H1 (cell line): ENCODE data around the gene RYK. TPM values are rescaled to one million over a fixed set of nuclear protein-coding genes. Genes with fewer than 3 reads are reported as not detected.
A peak's percentile ranks its signal among the peaks of the same experiment; 100 is the strongest.

ENCODE experiments used
- CTCF ChIA-PET: fragments of 300-600 bp; sonication (Branson Sonifier 250); formaldehyde crosslinking; loops from one replicate; lab custom pipeline; 2021; ENCODE audit not compliant: partially characterized antibody; lab: Charles Lee
- POLR2A ChIA-PET: fragments of 300-600 bp; sonication (Branson Sonifier 250); formaldehyde crosslinking; loops from one replicate; lab custom pipeline; 2021; ENCODE audit warnings: inconsistent platforms; ENCODE audit not compliant: partially characterized antibody; lab: Charles Lee
- DNase-seq, 2 experiments: peaks; one replicate each; pipeline versions ENCODE4 v3.0.0 to v3.0.0-alpha.2; 2010 to 2022; ENCODE audit warnings: low spot score in 2 of 2, low read depth in 1 of 2, mixed read lengths in 1 of 2
- FAIRE-seq: peaks from 2 replicates; lab custom pipeline; 2011; peaks lifted over from hg19 to GRCh38; lab: Jason Lieb, UNC
- H2AFZ ChIP-seq: 2 replicates; pipeline ENCODE4 v1.8.1; 2012; ENCODE audit warnings: low read length, inconsistent platforms
- H2AK5ac ChIP-seq: 2 replicates; pipeline ENCODE4 v1.6.1; 2013; ENCODE audit warnings: low read depth, low read length
- H2BK120ac ChIP-seq: replicated peaks from 2 replicates; pipeline ENCODE3; 2013; ENCODE audit warnings: low read depth, low read length, inconsistent platforms
- H2BK12ac ChIP-seq: 2 replicates; pipeline ENCODE4 v1.6.1; 2013; ENCODE audit warnings: low read depth, low read length
- H2BK15ac ChIP-seq: 2 replicates; pipeline ENCODE4 v1.6.1; 2013; ENCODE audit warnings: low read length
- H2BK20ac ChIP-seq: 2 replicates; pipeline ENCODE4 v1.6.1; 2013; ENCODE audit warnings: low read length
- H2BK5ac ChIP-seq: 2 replicates; pipeline ENCODE4 v1.6.1; 2013; ENCODE audit warnings: low read depth, low read length
- H3K14ac ChIP-seq: 2 replicates; pipeline ENCODE4 v1.6.1; 2013; ENCODE audit warnings: inconsistent platforms; ENCODE audit not compliant: insufficient read length
- H3K18ac ChIP-seq: 2 replicates; pipeline ENCODE4 v1.6.1; 2013; ENCODE audit warnings: low read length; ENCODE audit errors: extremely low read depth
- H3K23ac ChIP-seq: 2 replicates; pipeline ENCODE4 v1.6.1; 2013; ENCODE audit warnings: inconsistent platforms; ENCODE audit not compliant: insufficient read length
- H3K23me2 ChIP-seq: 2 replicates; pipeline ENCODE4 v1.6.1; 2013; ENCODE audit warnings: low read depth, low read length
- H3K27ac ChIP-seq: 2 replicates; pipeline ENCODE4 v1.6.1; 2011; ENCODE audit warnings: low read depth, low read length, inconsistent platforms
- H3K27me3 ChIP-seq, 4 experiments: replicated peaks in 1 of 4; 1 replicate in 1 of 4; 2 replicates in 3 of 4; pipeline versions ENCODE4 v1.6.1 to v1.8.1; 2011 to 2013; ENCODE audit warnings: low read length in 3 of 4, mild to moderate bottlenecking in 3 of 4, inconsistent platforms in 2 of 4, mixed read lengths in 2 of 4, moderate library complexity in 1 of 4; ENCODE audit not compliant: control insufficient read depth in 3 of 4, insufficient read depth in 3 of 4; ENCODE audit errors: extremely low read depth in 1 of 4
- H3K36me3 ChIP-seq, 4 experiments: 2 replicates each; pipeline versions ENCODE4 v1.6.1 to v1.8.1; 2011 to 2013; ENCODE audit warnings: mild to moderate bottlenecking in 4 of 4, low read length in 3 of 4, moderate library complexity in 2 of 4, control low read depth in 1 of 4, inconsistent platforms in 1 of 4; ENCODE audit not compliant: insufficient read depth in 4 of 4, control insufficient read depth in 2 of 4
- H3K4ac ChIP-seq: replicated peaks from 2 replicates; pipeline ENCODE3; 2013; ENCODE audit warnings: low read length, low read depth, mixed read lengths, inconsistent platforms; ENCODE audit not compliant: insufficient read length
- H3K4me1 ChIP-seq, 4 experiments: replicated peaks in 1 of 4; 1 replicate in 1 of 4; 2 replicates in 3 of 4; pipeline versions ENCODE4 v1.6.1 to v1.8.1; 2011 to 2013; ENCODE audit warnings: low read length in 3 of 4, inconsistent platforms in 2 of 4, mixed read lengths in 1 of 4; ENCODE audit not compliant: insufficient read depth in 4 of 4, control insufficient read depth in 3 of 4
- H3K4me2 ChIP-seq, 2 experiments: 2 replicates each; pipeline versions ENCODE4 v1.6.1 to v1.8.1; 2011 to 2013; ENCODE audit warnings: low read depth in 2 of 2, low read length in 2 of 2, control low read depth in 1 of 2, inconsistent platforms in 1 of 2, mild to moderate bottlenecking in 1 of 2; ENCODE audit not compliant: insufficient read depth in 1 of 2
- H3K4me3 ChIP-seq, 4 experiments: fragments of 200-600, 300-600 bp in 1 of 4; sonication (generic), shearing (Covaris generic), sonication (Bioruptor Twin) in 1 of 4; 2 replicates each; pipeline versions ENCODE4 v1.5.1 to v1.8.1; 2011 to 2016; ENCODE audit warnings: low read length in 4 of 4, low read depth in 3 of 4, control low read depth in 2 of 4, inconsistent platforms in 2 of 4, mild to moderate bottlenecking in 2 of 4, mixed read lengths in 1 of 4, moderate library complexity in 1 of 4; ENCODE audit not compliant: insufficient read depth in 2 of 4; ENCODE audit errors: extremely low read depth in 1 of 4
- H3K56ac ChIP-seq: replicated peaks from 2 replicates; pipeline ENCODE3; 2013; ENCODE audit warnings: low read depth, mild to moderate bottlenecking, mixed read lengths, low read length, inconsistent platforms; ENCODE audit not compliant: insufficient read length
- H3K79me1 ChIP-seq: 2 replicates; pipeline ENCODE4 v1.6.1; 2013; ENCODE audit warnings: low read depth, low read length, control low read depth
- H3K79me2 ChIP-seq, 2 experiments: 2 replicates each; pipeline versions ENCODE4 v1.6.1 to v1.8.1; 2012 to 2013; ENCODE audit warnings: low read length in 2 of 2, mild to moderate bottlenecking in 2 of 2, inconsistent platforms in 1 of 2; ENCODE audit not compliant: insufficient read depth in 2 of 2, control insufficient read depth in 1 of 2
- H3K9ac ChIP-seq, 4 experiments: replicated peaks in 1 of 4; 1 replicate in 1 of 4; 2 replicates in 3 of 4; pipeline versions ENCODE4 v1.6.1 to v1.8.1; 2011 to 2013; ENCODE audit warnings: low read depth in 3 of 4, low read length in 3 of 4, control low read depth in 2 of 4, mild to moderate bottlenecking in 2 of 4, moderate library complexity in 2 of 4, inconsistent platforms in 1 of 4; ENCODE audit errors: extremely low read depth in 1 of 4
- H3K9me3 ChIP-seq, 2 experiments: 2 replicates each; pipeline versions ENCODE4 v1.6.1 to v1.8.1; 2012 to 2013; ENCODE audit warnings: mild to moderate bottlenecking in 2 of 2, moderate library complexity in 2 of 2, control low read depth in 1 of 2, inconsistent platforms in 1 of 2, low read depth in 1 of 2, low read length in 1 of 2, mixed read lengths in 1 of 2; ENCODE audit not compliant: insufficient read depth in 2 of 2
- H4K20me1 ChIP-seq, 2 experiments: replicated peaks in 1 of 2; 2 replicates each; pipeline versions ENCODE3 to v1.8.1; 2011 to 2013; ENCODE audit warnings: inconsistent platforms in 2 of 2, low read length in 2 of 2, mild to moderate bottlenecking in 1 of 2; ENCODE audit not compliant: insufficient read depth in 2 of 2, control insufficient read depth in 1 of 2
- H4K5ac ChIP-seq: 2 replicates; pipeline ENCODE4 v1.6.1; 2013; ENCODE audit warnings: low read length, low read depth, mixed read lengths, inconsistent platforms; ENCODE audit not compliant: insufficient read length
- H4K8ac ChIP-seq: 2 replicates; pipeline ENCODE4 v1.8.0; 2013; ENCODE audit warnings: mild to moderate bottlenecking, moderate library complexity, low read length, inconsistent platforms; ENCODE audit not compliant: insufficient read depth; ENCODE audit errors: extremely low read depth
- H4K91ac ChIP-seq: replicated peaks from 2 replicates; pipeline ENCODE3; 2013; ENCODE audit warnings: low read length, mixed read lengths, inconsistent platforms; ENCODE audit not compliant: insufficient read length
- BCL11A ChIP-seq, 2 experiments: IDR thresholded peaks; one replicate each; pipeline ENCODE4 v1.6.1; 2011; ENCODE audit warnings: low read depth in 2 of 2, low read length in 2 of 2, mild to moderate bottlenecking in 2 of 2
- CEBPB ChIP-seq: IDR thresholded peaks from 2 replicates; pipeline ENCODE4 v1.6.1; 2012; ENCODE audit warnings: low read depth, low read length
- CHD2 ChIP-seq: IDR thresholded peaks from 2 replicates; pipeline ENCODE4 v1.6.1; 2012; ENCODE audit warnings: low read length, improper control_type of control experiment
- EZH2 ChIP-seq: fragments of 200-600 bp; sonication (generic); IDR thresholded peaks from 2 replicates; pipeline ENCODE4 v1.7.1; 2012; ENCODE audit warnings: low read depth, mild to moderate bottlenecking, moderate library complexity, low read length, inconsistent platforms; ENCODE audit not compliant: severe bottlenecking
- NANOG ChIP-seq: IDR thresholded peaks from 2 replicates; pipeline ENCODE4 v1.6.1; 2011; ENCODE audit warnings: low read length, low read depth, mild to moderate bottlenecking, inconsistent platforms; ENCODE audit not compliant: insufficient read depth, poor library complexity, severe bottlenecking
- RNF2 ChIP-seq: fragments of 200-900, 300-1000 bp; sonication (generic); IDR thresholded peaks from 2 replicates; pipeline ENCODE4 v1.7.1; 2016; ENCODE audit warnings: borderline replicate concordance, low read depth, mild to moderate bottlenecking, antibody characterized with exemption, low read length; ENCODE audit not compliant: poor library complexity, severe bottlenecking; ENCODE audit errors: missing control alignments
- SAP30 ChIP-seq: fragments of 300-600 bp; sonication (generic); IDR thresholded peaks from 2 replicates; pipeline ENCODE4 v1.7.1; 2012; ENCODE audit warnings: low read length, moderate library complexity, mild to moderate bottlenecking, inconsistent platforms; ENCODE audit not compliant: insufficient read depth, insufficient replicate concordance
- SP2 ChIP-seq: IDR thresholded peaks from 2 replicates; pipeline ENCODE4 v1.6.1; 2012; ENCODE audit warnings: mild to moderate bottlenecking, low read length, inconsistent platforms
- SP4 ChIP-seq: IDR thresholded peaks from 2 replicates; pipeline ENCODE4 v1.6.1; 2012; ENCODE audit warnings: low read length, inconsistent platforms
- TAF1 ChIP-seq: IDR thresholded peaks from 2 replicates; pipeline ENCODE4 v1.6.1; 2011; ENCODE audit warnings: mild to moderate bottlenecking, low read depth, low read length
- TAF7 ChIP-seq: optimal IDR thresholded peaks from 2 replicates; pipeline ENCODE3; 2011; ENCODE audit warnings: low read depth, mild to moderate bottlenecking, inconsistent platforms, low read length, moderate library complexity, borderline replicate concordance
- USF2 ChIP-seq: IDR thresholded peaks from 2 replicates; pipeline ENCODE4 v1.6.1; 2011; ENCODE audit warnings: low read length, improper control_type of control experiment
- YY1 ChIP-seq: IDR thresholded peaks from 2 replicates; pipeline ENCODE4 v1.6.1; 2011; ENCODE audit warnings: low read depth, mild to moderate bottlenecking, low read length
- WGBS, 2 experiments: shearing (Covaris generic) in 1 of 2; methylation state at CpG; one replicate each; pipeline versions ENCODE4 v1.1.6 to v1.1.7; 2013 to 2015; ENCODE audit warnings: low lambda C conversion rate in 2 of 2, mixed read lengths in 2 of 2, inconsistent platforms in 1 of 2, low coverage in 1 of 2, missing lambda C conversion rate in 1 of 2; ENCODE audit not compliant: insufficient replicate concordance in 2 of 2, insufficient coverage in 1 of 2, insufficient read length in 1 of 2; ENCODE audit errors: extremely low coverage in 1 of 2, missing lambda C conversion rate in 1 of 2; 5-methylcytosine and 5-hydroxymethylcytosine counted together
- polyA plus RNA-seq, 7 experiments: library from polyadenylated mRNA; depleted of rRNA in 3 of 7; stranded (reverse) in 5 of 7; unstranded in 2 of 7; fragments of >200 nt in 5 of 7; fragments of 200-250 nt in 2 of 7; gene quantifications; 1 replicate in 5 of 7; 2 replicates in 1 of 7; 4 replicates in 1 of 7; pipeline versions ENCODE4 v1.2.1 to v1.2.3, GENCODE V29; 2011 to 2013; ENCODE audit warnings: missing spikeins in 2 of 7, mixed read lengths in 2 of 7
- total RNA-seq: library from RNA; stranded (reverse); fragmentation: NEBNext Ultra II Directional; extraction: Animal tissue kit (Norgen Biotek cat#: 25700); gene quantifications from 2 replicates; pipeline ENCODE4 v1.2.1, GENCODE V29; 2021

Gene RYK
- total and polyA plus RNA-seq, 2 of the 8 experiments (the other 6 are each of a cell fraction or from before 2014, with no cell fraction given), result 30.5 to 63.8 TPM

- Histone ChIP-seq H3K23me2 (peaks cover 3% of the 10 kb centered on the region), H4K8ac (no peak overlapping the region), H3K18ac (no peak overlapping the region), H3K79me1 (peaks cover 6% of the 10 kb centered on the region; the same call in 1 of the 2 replicates), H4K91ac (no peak overlapping the region), H2BK120ac (no peak overlapping the region), H3K27ac (no peak overlapping the region), H2AFZ (no peak overlapping the region), H4K5ac (no peak overlapping the region), H2BK5ac (no peak overlapping the region), H3K79me2 (peaks cover 26 to 100% of the 10 kb centered on the region in 2 experiments), H3K27me3 (no peaks in the 10 kb centered on the region), H4K20me1 (peaks cover 12 to 18% of the 10 kb centered on the region in 2 experiments), H3K23ac (no peak overlapping the region), H3K9me3 (no peaks in the 10 kb centered on the region), H3K4ac (no peak overlapping the region), H3K9ac (no peak overlapping the region), H3K14ac (no peak overlapping the region), H3K4me3 (no peak overlapping the region), H2BK12ac (no peak overlapping the region), H3K4me1 (peaks cover 3 to 22% (median 16%) of the 10 kb centered on the region in 4 experiments; a peak in 6 of 7 replicates), H2BK15ac (no peak overlapping the region), H3K4me2 (peak overlapping the region in 1 of 2 experiments; percentile 32; a peak in 1 of 4 replicates), H3K36me3 (no peaks in the 10 kb centered on the region), H2AK5ac (no peak overlapping the region), H3K56ac (no peak overlapping the region), H2BK20ac (no peak overlapping the region)
- DNase-seq, result no peak
- ChIA-PET POLR2A (interaction anchor here (1.5 to 3.6 kb wide), 3 partner anchors 7 to 51 kb away, joined by 3 to 16 read pairs (median 12); no protein-coding TSS in a partner anchor), CTCF (interaction anchor here (0.6 to 1.8 kb wide), 6 partner anchors 8 to 212 kb away, joined by 3 to 13 read pairs (median 4); no protein-coding TSS in a partner anchor)
- FAIRE-seq, result no peak
- WGBS, 2 experiments, result 87% methylated on average over 2 of the region's 2 CpGs; no CpG with 5 or more reads in 1 of the 2 experiments
- no peak for TF ChIP-seq YY1
- TF ChIP-seq CEBPB, result no peak
- no peak for TF ChIP-seq TAF1
- no peak for TF ChIP-seq SP2
- no peak for TF ChIP-seq EZH2
- no peak for TF ChIP-seq CHD2
- TF ChIP-seq TAF7, result no peak
- no peak for TF ChIP-seq SP4
- TF ChIP-seq USF2, result no peak
- TF ChIP-seq BCL11A (IDR thresholded peaks at IDR 0.05; ENCODE audit: low read depth in 2 of 2, low read length in 2 of 2), result no peak
- TF ChIP-seq NANOG, result no peak
- no peak for TF ChIP-seq RNF2
- TF ChIP-seq SAP30, result no peak
These were observed 5.7 kb downstream of the RYK start for GRCh38 chr3:134244921-134245320.
